Ishikawa (cell line): ENCODE data around the gene CARMIL3.
A peak's percentile ranks its signal among the peaks of the same experiment; 100 is the strongest.

Experiments used
- CEBPB ChIP-seq: IDR thresholded peaks from 2 replicates; pipeline ENCODE4 v1.6.1; 2012
- CREB1 ChIP-seq: IDR thresholded peaks from 2 replicates; pipeline ENCODE4 v1.6.1; 2012; ENCODE audit warnings: low read depth
- EGR1 ChIP-seq: IDR thresholded peaks from 2 replicates; pipeline ENCODE4 v1.6.1; 2012
- EP300 ChIP-seq: IDR thresholded peaks from 2 replicates; pipeline ENCODE4 v1.6.1; 2012; ENCODE audit warnings: borderline replicate concordance
- FOXM1 ChIP-seq: IDR thresholded peaks from 2 replicates; pipeline ENCODE4 v1.6.1; 2012; ENCODE audit warnings: low read depth, borderline replicate concordance
- MAX ChIP-seq: IDR thresholded peaks from 2 replicates; pipeline ENCODE4 v1.6.1; 2012
- NFIC ChIP-seq: IDR thresholded peaks from 2 replicates; pipeline ENCODE4 v1.6.1; 2012
- RAD21 ChIP-seq: IDR thresholded peaks from 2 replicates; pipeline ENCODE4 v1.6.1; 2012; ENCODE audit warnings: low read depth
- REST ChIP-seq: IDR thresholded peaks from 2 replicates; pipeline ENCODE4 v1.6.1; 2012; ENCODE audit warnings: low read depth, mild to moderate bottlenecking
- TAF1 ChIP-seq: IDR thresholded peaks from 2 replicates; pipeline ENCODE4 v1.6.1; 2012; ENCODE audit warnings: low read depth, mild to moderate bottlenecking
- TCF12 ChIP-seq: IDR thresholded peaks from 2 replicates; pipeline ENCODE4 v1.6.1; 2012; ENCODE audit warnings: low read depth
- TEAD4 ChIP-seq: IDR thresholded peaks from 2 replicates; pipeline ENCODE4 v1.6.1; 2012
- YY1 ChIP-seq: IDR thresholded peaks from 2 replicates; pipeline ENCODE4 v1.6.1; 2012; ENCODE audit warnings: low read depth
- ZBTB7A ChIP-seq: IDR thresholded peaks from 2 replicates; pipeline ENCODE4 v1.6.1; 2012; ENCODE audit warnings: low read depth
- TF ChIP-seq, protein P1 (sequence below): IDR thresholded peaks from 2 replicates; pipeline ENCODE4 v1.6.1; 2012

The CARMIL3 gene

DNA sequence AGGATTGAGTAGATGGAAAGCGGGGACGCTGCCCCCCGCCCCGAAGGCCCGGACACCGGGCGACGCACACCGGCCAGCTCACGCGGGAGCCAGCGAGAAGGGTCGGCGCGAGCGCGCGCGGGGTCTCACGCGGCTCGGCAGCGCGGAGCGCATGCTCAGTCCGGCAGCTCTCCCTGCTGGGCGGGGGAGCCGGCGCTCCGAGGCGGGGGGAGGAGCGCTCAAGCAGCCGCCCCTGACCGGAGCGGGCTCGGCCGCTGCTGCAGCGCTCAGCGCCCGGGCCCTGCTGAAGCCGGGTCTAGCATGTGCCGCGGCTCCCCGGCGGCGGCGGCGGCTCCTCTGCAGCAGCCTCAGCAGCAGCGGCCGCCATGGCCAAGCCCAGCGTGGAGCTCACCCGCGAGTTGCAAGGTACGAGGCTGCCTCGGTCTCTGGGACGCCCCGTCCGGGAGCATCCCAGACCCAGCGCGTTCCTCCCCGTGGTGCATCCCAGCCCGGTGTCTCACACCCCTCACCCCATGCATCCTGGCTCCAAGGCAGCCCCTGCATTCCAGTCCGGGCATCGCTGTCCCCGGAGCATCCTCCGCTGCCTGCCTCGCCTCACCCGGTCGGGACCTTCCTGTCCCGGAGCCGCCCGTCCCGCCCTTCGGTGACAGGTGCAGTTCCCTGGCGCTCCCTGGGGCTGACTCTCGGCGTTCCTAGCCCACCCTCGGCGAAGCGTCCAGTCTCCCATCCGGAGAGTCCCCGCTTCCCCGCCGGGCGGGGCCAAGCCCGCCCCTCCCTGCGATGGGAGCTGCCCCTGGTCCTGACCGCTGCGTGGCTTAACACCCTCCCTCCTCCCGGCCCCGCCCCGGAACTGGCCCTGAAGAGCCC, at the start of gene CARMIL3:
TSS of gene CARMIL3 (plus strand) at position 221 of the 867 bp plus-strand sequence. CDS start at position 366, 145 bp downstream.
- no peak for TF ChIP-seq CEBPB
- TF ChIP-seq ZBTB7A: 0 out of 2 replicates have a peak, but pooled peaks have one; percentile 24
- no peak for TF ChIP-seq RAD21
- no peak for TF ChIP-seq FOXM1
- peak; percentile 92 for TF ChIP-seq REST
- no peak; the same call in 1 of the 2 replicates for TF ChIP-seq CREB1
- TF ChIP-seq NFIC: no peak

DNA sequence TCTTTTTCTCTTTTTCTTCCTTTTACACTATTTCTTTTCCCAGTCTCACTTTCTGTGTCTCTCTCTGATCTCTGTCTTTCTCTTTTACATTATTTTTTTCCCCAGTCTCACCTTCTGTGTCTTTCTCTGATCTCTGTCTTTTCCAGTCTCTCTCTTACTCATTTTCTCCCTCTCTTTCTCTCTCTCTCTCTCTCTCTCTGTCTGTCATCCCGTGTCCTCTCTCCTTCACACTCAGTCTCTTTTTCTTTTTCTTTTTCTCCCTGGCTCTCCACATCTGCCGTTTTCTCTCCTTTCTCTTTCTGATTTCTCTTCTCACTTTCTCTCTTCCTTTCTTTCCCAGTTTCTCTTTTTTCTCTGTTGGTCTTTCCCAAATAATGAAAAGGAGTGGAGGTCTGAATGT, 40.8 kb upstream of the CARMIL3 start:
- TF ChIP-seq ZBTB7A (no peak), EP300 (no peak), CREB1 (no peak), EGR1 (no peak), RAD21 (no peak), MAX (no peak), TCF12 (no peak), FOXM1 (no peak), TEAD4 (no peak), REST (no peak), NFIC (no peak), YY1 (no peak), TAF1 (no peak), CEBPB (no peak)
- TF ChIP-seq, protein P1, sequence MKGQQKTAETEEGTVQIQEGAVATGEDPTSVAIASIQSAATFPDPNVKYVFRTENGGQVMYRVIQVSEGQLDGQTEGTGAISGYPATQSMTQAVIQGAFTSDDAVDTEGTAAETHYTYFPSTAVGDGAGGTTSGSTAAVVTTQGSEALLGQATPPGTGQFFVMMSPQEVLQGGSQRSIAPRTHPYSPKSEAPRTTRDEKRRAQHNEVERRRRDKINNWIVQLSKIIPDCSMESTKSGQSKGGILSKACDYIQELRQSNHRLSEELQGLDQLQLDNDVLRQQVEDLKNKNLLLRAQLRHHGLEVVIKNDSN: no peak

DNA sequence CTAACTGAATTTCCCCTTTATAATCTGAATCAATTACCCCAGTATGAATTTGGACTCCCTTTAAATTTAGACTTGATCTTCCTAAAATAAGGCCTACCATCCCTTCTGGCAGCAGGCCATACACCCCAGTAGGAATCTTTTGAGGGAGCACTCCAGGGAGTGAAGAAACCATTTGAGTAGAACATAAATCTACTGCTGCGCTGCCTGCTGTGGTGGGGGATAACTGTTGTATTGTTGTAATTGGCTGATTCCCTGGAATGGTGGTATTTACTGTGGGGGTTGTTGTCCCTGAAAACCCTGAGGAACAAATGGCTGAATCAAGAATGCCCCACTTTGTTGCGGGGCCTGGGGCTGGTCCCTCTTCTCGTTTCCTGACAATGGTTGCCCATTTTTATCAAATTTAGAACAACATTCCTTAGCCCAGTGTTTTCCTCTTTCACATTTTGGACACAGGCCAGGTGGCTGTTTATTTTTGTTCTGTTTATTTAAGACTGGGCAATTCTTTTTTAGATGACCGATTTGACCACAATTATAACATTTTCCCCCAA, 39.0 kb upstream of the CARMIL3 start:
- TF ChIP-seq NFIC: peak; percentile 16; the same call in 1 of the 2 replicates

DNA sequence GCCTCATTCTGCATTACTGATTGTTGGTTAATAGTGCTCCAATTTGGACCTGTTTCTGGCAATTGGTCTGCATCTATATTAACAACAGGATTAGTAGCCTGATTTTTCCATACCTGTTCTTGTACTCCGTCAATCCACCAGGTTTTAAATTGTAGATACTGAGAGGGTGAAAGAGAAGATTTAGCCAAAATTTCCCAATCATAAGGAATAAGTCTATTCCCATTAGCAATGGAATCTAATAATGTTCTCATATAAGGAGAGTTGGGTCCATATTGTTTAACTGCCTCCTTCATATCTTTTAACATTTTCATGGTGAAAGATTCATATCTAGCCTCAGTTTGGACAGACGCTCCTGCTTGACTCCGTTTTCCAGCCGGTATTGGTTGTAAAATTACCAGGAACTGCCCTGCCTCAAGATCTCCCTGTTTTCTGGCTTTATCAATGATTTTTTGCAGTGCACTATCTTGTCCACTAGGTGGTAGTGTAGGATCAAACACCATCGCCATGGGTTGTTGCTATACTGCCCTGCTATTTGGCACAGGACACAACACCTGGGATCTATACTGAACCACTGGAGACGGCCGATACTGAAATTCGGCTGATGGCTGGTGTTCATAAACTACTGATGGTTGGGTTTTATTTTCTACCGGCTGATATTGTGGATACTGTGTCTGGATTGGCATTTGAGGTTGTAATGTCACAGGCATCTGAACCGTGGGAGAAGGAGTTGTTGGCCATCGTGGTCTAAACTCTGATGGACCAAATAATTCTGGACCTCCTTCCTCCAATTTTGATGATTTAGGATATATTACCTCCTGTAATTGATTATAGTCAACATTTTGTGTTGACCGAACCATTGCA, 37.9 kb upstream of the CARMIL3 start:
- TF ChIP-seq RAD21: peak; percentile 97
- TF ChIP-seq, protein P1: no peak

- TF ChIP-seq MAX (no peak), CEBPB (0 out of 2 replicates have a peak, but pooled peaks have one; percentile 16), TEAD4 (no peak), EP300 (no peak)
These were observed 18.9 kb upstream of the CARMIL3 start for GRCh38 chr14:24032727-24033418.
